OCI-LY3 (cell line): ENCODE measurements around the gene RNF111.

Experiments
- CTCF ChIP-seq: fragments of 200-600, 300-600 bp; sonication (generic); IDR thresholded peaks from 2 replicates; pipeline ENCODE4 v1.5.1; 2014; ENCODE audit warnings: antibody characterized with exemption, low read length, low read depth
- EZH2phosphoT487 ChIP-seq: fragments of 200-600 bp; shearing (Covaris generic); IDR thresholded peaks from 2 replicates; pipeline ENCODE4 v1.6.1; 2018; ENCODE audit warnings: antibody characterized with exemption, mixed run types, low read depth

GRCh38 chr15:59116141-59116540, 128.7 kb downstream of the RNF111 start:
- no peak for TF ChIP-seq CTCF
- no peak for TF ChIP-seq EZH2phosphoT487
